ENCODE results near the gene CHMP4A.

Gene CHMP4A

DNA sequence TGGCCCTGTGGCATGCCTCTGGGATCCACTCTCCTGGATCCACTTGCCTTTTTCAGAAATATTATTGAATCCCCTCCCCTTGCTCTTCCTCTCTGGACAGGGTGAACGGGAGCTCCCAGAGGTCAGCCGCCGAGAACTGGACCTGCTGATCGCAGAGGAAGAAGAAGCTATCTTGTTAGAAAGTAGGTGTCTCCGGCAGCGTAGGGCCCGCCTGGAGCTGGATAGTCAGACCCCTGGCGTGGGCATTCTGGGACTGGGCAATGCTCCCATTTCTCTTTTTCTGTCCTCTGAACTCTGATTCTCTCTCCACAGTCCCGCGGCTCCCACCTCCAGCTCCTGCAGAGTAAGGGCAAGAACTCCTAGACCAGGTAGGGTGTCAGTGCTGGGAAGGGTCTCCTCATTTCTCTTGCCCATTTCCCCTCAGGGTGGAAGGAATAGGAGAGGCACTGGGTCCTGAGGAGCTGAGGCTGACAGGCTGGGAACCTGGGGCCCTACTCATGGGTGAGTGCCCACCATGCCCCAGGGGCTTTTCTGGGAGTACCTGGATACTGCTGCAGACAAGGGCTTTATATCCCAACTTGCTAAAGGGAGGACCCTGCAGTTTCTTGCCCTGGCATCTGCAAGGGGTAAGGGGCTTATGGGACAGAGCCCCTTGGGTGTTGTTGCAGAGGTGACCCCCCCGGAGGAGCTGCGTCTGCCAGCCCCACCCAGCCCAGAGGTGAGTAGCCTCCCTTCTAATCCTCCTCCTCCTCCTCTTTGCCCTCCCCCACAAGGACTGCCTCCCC, 36.1 kb downstream of the CHMP4A start:
- no peak for DNase-seq

DNA sequence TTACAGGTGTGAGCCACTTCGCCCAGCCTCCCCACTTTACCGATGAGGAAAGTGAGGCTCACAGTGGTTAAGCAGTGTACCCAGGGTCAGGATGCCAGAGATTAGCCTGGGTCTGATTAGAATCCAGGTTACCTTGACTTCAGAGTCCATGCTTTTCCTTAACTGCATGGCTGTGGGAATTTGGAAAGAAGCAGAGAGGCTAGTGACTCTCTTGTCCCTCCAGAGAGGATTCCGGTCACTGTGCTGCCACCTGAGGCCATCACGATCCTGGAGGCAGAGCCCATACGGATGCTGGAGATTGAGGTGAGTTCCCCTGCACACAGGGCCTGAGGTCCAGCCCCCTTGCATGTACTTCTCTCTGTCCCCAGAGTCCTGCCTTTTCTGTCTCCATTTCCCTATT, 36.7 kb downstream of the CHMP4A start:
- DNase-seq: no peak

DNA sequence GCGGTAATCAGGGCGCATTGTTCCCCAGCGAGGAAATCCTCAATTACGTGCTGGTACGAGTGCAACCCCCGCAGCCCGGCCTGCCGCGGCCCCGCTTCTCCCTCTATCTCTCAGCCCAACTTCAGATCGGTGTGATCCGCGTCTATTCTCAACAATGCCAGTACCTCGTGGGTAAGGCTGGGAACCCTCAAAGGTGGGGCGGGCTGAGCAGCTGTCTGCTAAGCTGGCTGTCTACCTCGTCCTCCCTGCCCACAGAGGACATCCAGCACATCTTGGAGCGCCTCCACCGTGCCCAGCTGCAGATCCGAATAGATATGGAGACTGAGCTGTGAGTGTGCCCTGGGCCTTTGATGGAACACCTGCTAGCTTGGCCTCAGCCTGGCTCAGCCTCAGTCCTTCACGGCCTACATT, 40.4 kb downstream of the CHMP4A start:
- no peak for DNase-seq

DNA sequence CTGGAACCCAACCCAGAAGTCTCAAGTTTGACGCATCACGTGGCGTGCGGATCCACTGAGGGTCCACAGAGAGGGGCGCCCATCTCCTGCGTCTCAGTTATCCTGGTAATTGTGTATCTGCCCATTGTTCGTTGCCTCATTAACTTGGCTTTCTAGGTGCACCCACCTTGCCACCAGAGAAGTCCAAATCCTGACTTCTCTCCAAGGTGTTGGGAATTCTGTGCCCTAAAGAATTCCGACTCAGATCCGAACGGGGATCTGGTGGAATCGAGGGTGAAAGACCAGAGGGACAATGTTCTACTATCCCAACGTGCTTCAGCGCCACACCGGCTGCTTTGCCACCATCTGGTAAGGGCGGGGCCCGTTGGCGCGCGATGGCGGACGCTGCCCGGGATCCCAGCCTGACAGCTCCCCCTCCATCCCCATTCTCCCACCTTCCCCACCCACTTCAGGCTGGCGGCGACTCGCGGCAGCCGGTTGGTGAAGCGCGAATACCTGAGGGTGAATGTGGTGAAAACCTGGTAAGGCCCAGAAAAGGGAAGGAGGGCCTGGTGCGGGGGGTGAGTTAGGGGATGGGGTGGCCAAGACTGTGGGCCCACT, 40.9 kb downstream of the CHMP4A start:
- DNase-seq: no peak

DNA sequence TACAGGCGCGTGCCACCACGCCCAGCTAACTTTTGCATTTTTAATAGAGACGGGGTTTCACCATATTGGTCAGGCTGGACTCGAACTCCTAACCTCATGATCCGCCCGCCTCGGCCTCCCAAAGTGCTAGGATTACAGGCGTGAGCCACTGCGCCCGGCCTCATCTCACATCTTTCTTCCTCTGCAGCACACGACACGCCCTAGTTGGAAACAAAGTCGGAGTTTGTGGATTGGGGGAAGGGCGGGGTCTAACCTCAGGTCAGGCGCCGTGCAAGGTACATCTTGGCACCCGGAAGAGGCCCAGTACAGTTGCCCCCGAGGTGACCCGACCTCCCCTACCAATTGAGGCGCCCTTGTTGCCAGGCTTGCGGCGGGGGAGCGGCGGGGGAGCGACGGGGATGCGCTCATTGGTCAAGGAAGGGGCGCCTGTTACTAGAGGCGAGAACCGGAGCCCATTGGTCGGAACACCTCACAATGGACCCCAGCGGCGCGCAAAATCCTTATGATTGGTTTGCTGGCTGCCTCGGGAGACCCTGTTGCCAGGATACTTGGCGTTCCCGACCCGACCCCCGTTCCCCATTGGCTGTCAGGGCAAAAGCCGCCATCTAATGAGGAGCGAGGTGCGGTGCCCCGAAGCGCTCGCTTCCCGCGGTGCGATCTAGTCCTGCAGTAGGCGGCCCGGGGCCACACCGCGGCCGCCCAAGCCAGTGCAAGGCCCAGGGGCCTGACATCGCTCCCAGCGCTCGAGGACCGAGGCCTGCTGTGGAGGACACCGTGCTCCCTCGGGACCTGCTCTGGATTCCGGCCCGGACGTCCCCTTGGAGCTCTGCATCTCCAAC, 41.6 kb downstream of the CHMP4A start, which contains the start of gene REC8:
TSS of gene REC8 (plus strand) at position 659 of the 839 bp plus-strand sequence. CDS start 473 bp downstream, outside the sequence.
- DNase-seq: peak; percentile 74

DNA sequence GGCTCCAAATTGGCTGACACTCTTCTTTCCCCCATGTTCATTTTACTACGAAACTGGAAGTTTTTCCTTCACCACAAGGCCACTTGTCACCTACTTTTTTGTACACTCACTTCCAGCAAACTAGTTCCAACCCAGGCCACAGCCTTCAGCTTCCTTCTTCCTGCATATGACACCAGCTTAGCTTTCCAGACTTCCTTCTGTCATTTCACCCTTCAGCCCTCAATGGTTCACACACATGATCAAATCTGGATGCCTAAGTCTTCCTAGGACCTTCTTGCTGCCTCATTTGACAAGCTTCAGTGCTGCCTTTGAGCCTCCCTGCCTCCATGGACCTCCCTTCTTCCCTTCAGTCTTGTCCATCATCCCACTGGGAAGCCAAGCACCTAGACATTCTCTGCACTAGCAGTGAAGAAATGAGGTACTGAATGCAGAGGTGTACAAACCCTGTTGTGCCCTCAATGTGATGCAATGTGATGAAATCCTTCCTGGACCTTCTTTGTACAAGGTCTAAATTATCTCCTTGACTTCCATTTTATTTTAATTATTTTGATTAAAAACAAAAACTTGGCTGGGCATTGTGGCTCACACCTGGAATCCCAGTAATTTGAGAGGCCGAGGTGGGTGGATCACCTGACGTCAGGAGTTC, 45.7 kb downstream of the CHMP4A start:
- no peak for DNase-seq

DNA sequence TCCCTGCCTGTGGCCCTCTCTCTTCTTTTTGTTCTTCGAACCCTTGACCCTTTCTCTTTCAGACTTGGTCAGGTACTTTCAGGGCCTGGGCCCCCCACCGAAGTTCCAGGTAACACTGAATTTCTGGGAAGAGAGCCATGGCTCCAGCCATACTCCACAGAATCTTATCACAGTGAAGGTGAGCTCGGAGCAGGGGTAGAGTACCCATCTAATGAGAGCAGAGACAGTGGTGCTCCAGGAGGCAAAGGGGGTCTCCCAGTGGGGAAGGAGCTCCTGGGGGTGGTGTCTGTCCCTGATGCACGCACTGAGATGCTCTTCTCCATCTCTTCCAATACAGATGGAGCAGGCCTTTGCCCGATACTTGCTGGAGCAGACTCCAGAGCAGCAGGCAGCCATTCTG, 47.5 kb downstream of the CHMP4A start:
- DNase-seq: no peak

DNA sequence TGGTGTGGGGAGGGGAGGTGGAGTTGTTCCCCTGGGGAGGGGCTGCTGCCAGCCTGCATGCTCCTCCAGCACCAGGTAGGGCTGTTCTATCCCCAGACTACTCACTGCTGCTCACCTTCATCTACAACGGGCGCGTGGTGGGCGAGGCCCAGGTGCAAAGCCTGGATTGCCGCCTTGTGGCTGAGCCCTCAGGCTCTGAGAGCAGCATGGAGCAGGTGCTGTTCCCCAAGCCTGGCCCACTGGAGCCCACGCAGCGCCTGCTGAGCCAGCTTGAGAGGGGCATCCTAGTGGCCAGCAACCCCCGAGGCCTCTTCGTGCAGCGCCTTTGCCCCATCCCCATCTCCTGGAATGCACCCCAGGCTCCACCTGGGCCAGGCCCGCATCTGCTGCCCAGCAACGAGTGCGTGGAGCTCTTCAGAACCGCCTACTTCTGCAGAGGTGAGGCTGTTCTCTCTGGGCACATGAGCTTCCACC, 48.7 kb downstream of the CHMP4A start:
- no peak for DNase-seq

DNA sequence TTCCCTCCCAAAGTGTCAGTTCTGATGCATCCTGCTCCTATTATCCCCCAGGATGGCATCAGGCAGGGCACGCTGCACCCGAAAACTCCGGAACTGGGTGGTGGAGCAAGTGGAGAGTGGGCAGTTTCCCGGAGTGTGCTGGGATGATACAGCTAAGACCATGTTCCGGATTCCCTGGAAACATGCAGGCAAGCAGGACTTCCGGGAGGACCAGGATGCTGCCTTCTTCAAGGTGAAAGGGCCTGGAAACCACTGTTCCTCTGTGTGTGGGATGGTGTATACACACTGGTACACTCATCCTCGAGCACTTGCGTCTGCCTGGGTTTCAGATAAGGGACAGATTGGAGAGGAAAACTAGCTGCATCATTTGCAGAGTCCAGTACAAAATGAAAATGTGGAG, 51.2 kb downstream of the CHMP4A start:
- DNase-seq: no peak

DNA sequence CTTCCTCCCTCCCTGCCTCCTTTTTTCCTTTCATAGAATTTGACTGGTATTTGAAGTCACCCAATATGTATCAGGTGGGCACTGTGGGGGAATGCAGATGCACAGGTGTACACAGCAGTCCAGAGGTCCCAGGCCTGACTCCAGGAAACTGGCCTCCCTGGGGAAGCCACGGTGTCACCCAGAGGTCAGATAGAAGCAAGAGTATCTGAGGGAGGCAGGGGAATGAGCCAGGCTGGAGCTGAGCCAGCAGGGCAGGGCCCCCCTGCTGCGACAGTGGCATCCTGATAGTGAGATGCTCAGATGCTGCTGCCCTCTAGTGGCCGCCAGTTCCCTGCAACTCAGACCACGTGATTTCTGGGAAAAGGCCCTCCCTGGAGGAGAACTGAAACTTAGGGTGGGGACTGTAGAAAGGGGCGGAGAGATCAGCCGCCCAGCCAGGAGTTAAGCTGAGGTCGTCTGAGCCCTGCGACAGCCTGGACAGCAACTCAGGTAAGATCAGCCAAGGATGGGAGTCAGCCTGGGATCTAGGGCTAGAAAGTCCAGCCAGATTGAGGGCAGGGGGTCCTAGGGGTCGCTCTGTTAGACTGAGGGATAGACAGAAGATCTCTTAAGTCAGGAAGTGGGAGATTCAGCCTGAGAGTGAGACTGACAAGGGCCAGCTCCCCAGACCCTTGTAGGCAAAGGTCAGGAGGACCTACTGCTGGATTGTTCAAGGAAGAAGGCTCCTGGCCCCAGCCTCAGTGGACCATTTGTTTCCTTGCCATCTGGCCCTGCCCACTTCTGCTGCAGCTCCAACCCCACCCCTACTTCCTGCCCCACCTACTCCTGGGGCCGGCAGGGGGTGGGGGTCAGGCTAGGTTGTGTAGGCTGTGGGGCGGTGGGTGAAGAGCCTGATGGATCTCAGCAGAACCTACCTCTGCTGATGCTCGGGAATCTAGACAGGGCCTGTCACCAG, 52.2 kb downstream of the CHMP4A start, which contains the start of gene IRF9:
TSS of gene IRF9 (plus strand) at position 416 of the 955 bp plus-strand sequence. CDS start 880 bp downstream, outside the sequence.
- DNase-seq: peak; percentile 99

DNA sequence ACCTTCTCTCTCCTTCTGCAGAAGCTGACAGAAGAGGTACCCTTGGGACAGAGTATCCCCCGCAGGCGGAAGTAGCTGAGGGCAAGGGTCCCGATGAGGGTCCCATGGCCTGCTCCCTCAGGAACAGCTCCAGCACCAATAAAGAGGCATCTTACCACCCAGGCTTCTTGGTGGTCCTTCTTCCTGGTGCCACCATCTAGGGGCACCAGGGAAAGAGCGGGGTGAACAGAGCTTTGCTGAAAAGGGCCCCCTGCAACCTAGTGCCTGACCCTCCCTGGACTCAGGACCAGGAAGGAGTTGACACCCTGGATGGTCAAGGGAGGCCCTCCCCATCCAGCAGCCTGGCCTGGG, 52.8 kb downstream of the CHMP4A start:
- DNase-seq: no peak

DNA sequence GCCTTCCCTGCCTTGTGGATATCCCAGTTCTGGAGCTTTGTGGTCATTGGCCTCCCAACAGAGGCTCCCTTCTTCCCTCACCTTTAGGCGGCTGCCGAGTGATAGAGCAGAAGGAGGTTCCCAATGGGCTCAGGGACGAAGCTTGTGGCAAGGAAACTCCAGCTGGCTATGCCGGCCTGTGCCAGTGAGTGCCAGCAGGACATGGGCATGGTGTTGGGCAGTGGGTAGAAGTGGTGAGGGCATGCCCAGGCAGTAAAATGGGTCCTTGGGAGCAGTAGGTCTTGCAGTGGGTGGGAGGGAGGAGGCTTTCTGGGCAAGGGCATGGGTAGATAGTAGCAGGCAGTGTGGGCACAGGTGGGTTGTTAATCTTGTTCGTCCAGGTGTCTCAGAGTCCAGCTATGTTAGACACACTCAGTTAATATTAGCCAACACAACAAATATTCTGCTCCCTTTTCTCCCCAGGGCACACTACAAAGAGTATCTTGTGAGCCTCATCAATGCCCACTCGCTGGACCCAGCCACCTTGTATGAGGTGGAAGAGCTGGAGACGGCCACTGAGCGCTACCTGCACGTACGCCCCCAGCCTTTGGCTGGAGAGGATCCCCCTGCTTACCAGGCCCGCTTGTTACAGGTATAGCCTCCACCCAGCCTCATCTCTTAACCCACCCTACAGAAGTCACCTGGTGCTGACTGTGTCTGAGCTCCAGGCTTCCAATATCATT, 53.4 kb downstream of the CHMP4A start:
- DNase-seq: no peak

Data from CD4-positive, alpha-beta T cell treated with Interleukin-21 for 1 hour (primary cell).